GM13976 (cell line): ENCODE results near the gene PHTF2.

Experiments
- DNase-seq: peaks from one replicate; pipeline ENCODE4 v3.0.0; 2012; ENCODE audit warnings: low spot score
- CTCF ChIP-seq: IDR thresholded peaks from 2 replicates; pipeline ENCODE4 v1.5.1; 2012; ENCODE audit warnings: borderline replicate concordance, mild to moderate bottlenecking; ENCODE audit not compliant: insufficient read depth; ENCODE audit errors: extremely low read depth, missing control alignments, control extremely low read depth
- in situ Hi-C: fragments of 300-500 bp; cut with MboI; formaldehyde crosslinking; loops from one replicate; pipeline ENCODE4 v1.12.0; 2022; ENCODE audit warnings: low sequenced_read_pairs, mixed read lengths, inconsistent platforms; ENCODE audit not compliant: unreplicated experiment

Gene PHTF2

GRCh38 chr7:77843194-77843593, 44.6 kb downstream of the PHTF2 start:
- in situ Hi-C loops: no loop called here
- no peak for TF ChIP-seq CTCF
- DNase-seq: no peak

GRCh38 chr7:77846317-77847092, 47.9 kb downstream of the PHTF2 start:
- TF ChIP-seq CTCF: no peak
- in situ Hi-C loops: no loop called here
- DNase-seq: no peak

GRCh38 chr7:77855371-77856083, 57.0 kb downstream of the PHTF2 start:
- DNase-seq: no peak
- in situ Hi-C loops: no loop called here
- TF ChIP-seq CTCF: no peak

- no peak for DNase-seq
Measured at GRCh38 chr7:77858278-77858677, 59.7 kb downstream of the PHTF2 start.

GRCh38 chr7:77859343-77859742, 60.8 kb downstream of the PHTF2 start:
- no peak for TF ChIP-seq CTCF
- in situ Hi-C loops: no loop called here
- DNase-seq: no peak

More at GRCh38 chr7:77858278-77858677, 59.7 kb downstream of the PHTF2 start:
- in situ Hi-C loops: no loop called here
- TF ChIP-seq CTCF: no peak

- in situ Hi-C loops: no loop called here
Measured at GRCh38 chr7:77862691-77863090, 64.1 kb downstream of the PHTF2 start.

More at GRCh38 chr7:77862691-77863090, 64.1 kb downstream of the PHTF2 start:
- no peak for TF ChIP-seq CTCF
- DNase-seq: no peak
